Urinary bladder (tissue), 4 donors: ENCODE results near the gene ARHGAP45. TPM values are rescaled to one million over a fixed set of nuclear protein-coding genes. Genes with fewer than 3 reads are reported as not detected.
A peak's percentile ranks its signal among the peaks of the same experiment; 100 is the strongest.

ENCODE experiments used
- DNase-seq: peaks from one replicate; pipeline ENCODE4 v3.0.0-alpha.2; 2015; ENCODE audit errors: extremely low spot score
- H3K27ac ChIP-seq: one replicate; pipeline ENCODE4 v1.5.1; 2013; ENCODE audit warnings: low read depth, mild to moderate bottlenecking, moderate library complexity
- H3K36me3 ChIP-seq: one replicate; pipeline ENCODE4 v1.6.1; 2013; ENCODE audit warnings: mild to moderate bottlenecking, moderate library complexity; ENCODE audit not compliant: insufficient read depth
- H3K4me1 ChIP-seq: one replicate; pipeline ENCODE4 v1.6.1; 2013; ENCODE audit warnings: mild to moderate bottlenecking, moderate library complexity; ENCODE audit not compliant: insufficient read depth
- H3K4me3 ChIP-seq: one replicate; pipeline ENCODE4 v1.5.1; 2013; ENCODE audit warnings: low read depth, low read length
- WGBS: extraction: QIAGEN DNeasy Blood & Tissue Kit; methylation state at CpG from one replicate; pipeline ENCODE4 v1.1.7; 2013; 5-methylcytosine and 5-hydroxymethylcytosine counted together
- polyA plus RNA-seq: library from polyadenylated mRNA; stranded (reverse); fragments of 200-250 nt; gene quantifications from one replicate; pipeline ENCODE4 v1.2.3, GENCODE V29; 2013
- total RNA-seq: library from RNA; depleted of rRNA; stranded (reverse); fragments of >200 nt; gene quantifications from one replicate; pipeline ENCODE4 v1.2.3, GENCODE V29; 2014
- donor health status: healthy with polysubstance abuse.
- donor health status: healthy.

The ARHGAP45 gene
- total and polyA plus RNA-seq, 2 donors = 5.7 to 12.0 TPM

- H3K36me3 ChIP-seq = no peaks in the 10 kb centered on the region
Measured at GRCh38 chr19:1026783-1027649, 40.0 kb upstream of the ARHGAP45 start.

DNA sequence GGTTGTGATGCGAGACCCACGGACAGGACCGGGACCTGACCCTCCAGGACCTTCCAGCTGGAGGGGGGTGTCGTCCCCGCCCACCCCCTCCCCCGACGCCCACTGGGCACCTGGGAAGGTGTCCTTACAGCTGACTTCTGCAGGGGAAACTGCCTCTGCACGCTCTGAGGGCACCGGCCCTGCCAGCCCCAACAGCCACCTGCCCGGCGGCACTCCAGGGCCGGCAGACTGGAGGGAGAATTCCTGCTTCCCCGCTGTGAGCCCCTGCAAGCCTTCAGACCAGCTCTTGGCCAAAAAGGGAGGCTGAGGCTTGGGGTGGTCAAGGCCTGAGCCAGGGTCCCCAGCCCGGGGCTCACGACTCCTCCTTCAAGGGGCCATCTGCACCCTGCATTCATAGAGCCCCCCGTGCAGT lies 39.3 kb upstream of the ARHGAP45 start:
- peak overlapping the region; percentile 92 for H3K27ac ChIP-seq
- WGBS = 3% methylated on average over 16 of the region's 16 CpGs
- no peak for DNase-seq
- H3K4me1 ChIP-seq = peaks cover 2% of the 10 kb centered on the region
- H3K4me3 ChIP-seq = peak overlapping the region; percentile 93
- no peaks in the 10 kb centered on the region for H3K36me3 ChIP-seq

More at GRCh38 chr19:1026783-1027649, 40.0 kb upstream of the ARHGAP45 start:
- Histone ChIP-seq H3K4me1 (peaks cover 2% of the 10 kb centered on the region), H3K4me3 (peak overlapping the region; percentile 93), H3K27ac (peak overlapping the region; percentile 96)
- DNase-seq = no peak
- WGBS = 1% methylated on average over 36 of the region's 36 CpGs

- Histone ChIP-seq H3K4me3 (peak overlapping the region; percentile 93), H3K36me3 (no peaks in the 10 kb centered on the region), H3K4me1 (peaks cover 2% of the 10 kb centered on the region), H3K27ac (peak overlapping the region; percentile 92)
- under 1% methylated on average over 58 of the region's 58 CpGs for WGBS
- DNase-seq = no peak
Measured at GRCh38 chr19:1028062-1028926, 38.7 kb upstream of the ARHGAP45 start.

DNA sequence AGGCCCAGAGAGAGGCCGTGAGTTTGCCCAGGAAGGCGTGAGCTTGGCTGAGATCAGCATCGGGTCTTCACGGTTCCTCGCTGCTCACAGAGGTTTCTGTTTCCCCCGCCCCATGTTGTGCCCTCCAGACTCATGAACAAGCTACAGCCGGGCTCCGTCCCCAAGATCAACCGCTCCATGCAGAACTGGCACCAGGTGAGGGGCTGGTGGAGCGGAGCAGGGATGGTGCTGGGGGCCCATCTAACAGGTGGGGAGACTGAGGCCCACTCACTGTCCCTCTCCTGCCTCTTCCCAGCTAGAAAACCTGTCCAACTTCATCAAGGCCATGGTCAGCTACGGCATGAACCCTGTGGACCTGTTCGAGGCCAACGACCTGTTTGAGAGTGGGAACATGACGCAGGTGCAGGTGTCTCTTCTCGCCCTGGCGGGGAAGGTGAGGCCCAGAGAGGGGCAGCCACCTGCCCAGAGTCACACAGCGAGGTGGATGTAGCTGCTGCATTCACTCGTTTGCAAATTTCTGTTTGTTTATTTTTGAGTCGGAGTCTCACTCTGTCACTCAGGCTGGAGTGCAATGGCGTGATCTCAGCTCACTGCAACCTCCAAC lies 34.6 kb upstream of the ARHGAP45 start:
- 87% methylated on average over 20 of the region's 20 CpGs for WGBS
- H3K4me3 ChIP-seq = no peak overlapping the region
- H3K27ac ChIP-seq = no peak overlapping the region
- H3K4me1 ChIP-seq = peaks cover 2% of the 10 kb centered on the region
- no peaks in the 10 kb centered on the region for H3K36me3 ChIP-seq
- no peak for DNase-seq

GRCh38 chr19:1035998-1036621 lies 30.9 kb upstream of the ARHGAP45 start:
- WGBS = 88% methylated on average over 29 of the region's 29 CpGs
- DNase-seq = no peak
- Histone ChIP-seq H3K4me3 (no peak overlapping the region), H3K27ac (no peak overlapping the region), H3K4me1 (no peaks in the 10 kb centered on the region), H3K36me3 (no peaks in the 10 kb centered on the region)

DNA sequence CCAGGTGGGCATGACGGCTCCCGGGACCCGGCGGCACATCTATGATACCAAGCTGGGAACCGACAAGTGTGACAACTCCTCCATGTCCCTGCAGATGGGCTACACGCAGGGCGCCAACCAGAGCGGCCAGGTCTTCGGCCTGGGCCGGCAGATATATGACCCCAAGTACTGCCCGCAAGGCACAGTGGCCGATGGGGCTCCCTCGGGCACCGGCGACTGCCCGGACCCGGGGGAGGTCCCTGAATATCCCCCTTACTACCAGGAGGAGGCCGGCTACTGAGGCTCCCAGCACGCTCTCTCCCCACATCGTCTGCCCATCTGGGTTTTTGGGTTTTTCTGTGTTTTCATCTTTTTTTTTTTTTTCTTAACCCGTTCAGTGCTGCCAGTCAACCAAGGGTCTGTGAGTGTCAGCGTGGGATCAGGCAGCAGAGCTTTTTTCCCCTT lies 29.3 kb upstream of the ARHGAP45 start:
- Histone ChIP-seq H3K4me1 (no peaks in the 10 kb centered on the region), H3K36me3 (no peaks in the 10 kb centered on the region), H3K4me3 (no peak overlapping the region), H3K27ac (peak overlapping the region; percentile 46)
- DNase-seq = no peak
- 74% methylated on average over 22 of the region's 22 CpGs for WGBS

DNA sequence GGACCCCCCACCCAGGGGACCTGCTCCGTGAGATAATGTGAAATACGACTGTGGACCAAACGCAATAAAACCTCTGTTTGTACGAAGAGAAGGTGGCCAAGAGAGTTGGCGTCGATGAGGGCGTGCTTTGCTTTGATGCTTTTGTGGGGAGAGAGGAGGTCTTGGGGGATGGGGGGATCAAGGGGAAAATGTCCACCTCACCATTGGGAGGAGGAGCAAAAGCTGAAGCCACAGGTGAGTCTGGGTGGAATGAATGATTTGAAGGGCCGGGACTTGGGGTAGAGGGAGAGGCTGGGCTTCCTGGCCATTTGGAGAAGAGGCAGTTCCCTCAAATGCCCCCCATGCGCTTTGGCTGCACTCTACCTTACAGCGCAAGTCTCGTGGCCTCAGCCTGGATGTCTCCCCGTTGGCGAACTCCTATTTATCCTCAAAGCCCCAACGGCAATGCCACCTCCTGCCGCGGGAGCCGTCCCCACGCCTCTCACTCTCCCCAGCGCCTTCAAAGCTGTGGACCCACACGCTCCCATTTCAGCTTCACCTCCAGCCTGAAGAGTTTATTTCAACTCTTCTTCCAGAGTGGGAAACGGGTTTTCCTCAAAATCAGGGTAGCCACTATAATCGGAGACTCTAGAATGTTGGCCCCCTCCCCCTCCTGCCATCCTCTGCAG lies 27.9 kb upstream of the ARHGAP45 start:
- no peaks in the 10 kb centered on the region for H3K4me1 ChIP-seq
- 48% methylated on average over 22 of the region's 22 CpGs for WGBS
- no peak overlapping the region for H3K4me3 ChIP-seq
- DNase-seq = no peak
- H3K27ac ChIP-seq = no peak overlapping the region
- no peaks in the 10 kb centered on the region for H3K36me3 ChIP-seq

GRCh38 chr19:1039646-1040475 lies 27.1 kb upstream of the ARHGAP45 start, which contains the start of gene ABCA7:
Gene ABCA7, plus strand, starts transcription at chr19:1040107. Its CDS starts 1,255 bp downstream, at chr19:1041362.
- Histone ChIP-seq H3K27ac (no peak within 1 kb of the TSS), H3K4me1 (no peaks in the 10 kb centered on the region), H3K36me3 (no peaks in the 10 kb centered on the region), H3K4me3 (peak within 1 kb of the TSS; percentile 37)
- WGBS = under 1% methylated on average over 56 of the region's 56 CpGs
- DNase-seq = peak; percentile 89

- no peak overlapping the region for H3K27ac ChIP-seq
- H3K4me1 ChIP-seq = no peaks in the 10 kb centered on the region
- peak overlapping the region; percentile 37 for H3K4me3 ChIP-seq
- DNase-seq = no peak
- no peaks in the 10 kb centered on the region for H3K36me3 ChIP-seq
- 1% methylated on average over 27 of the region's 27 CpGs for WGBS
Measured at GRCh38 chr19:1040476-1041271, 26.3 kb upstream of the ARHGAP45 start.

- no peaks in the 10 kb centered on the region for H3K4me1 ChIP-seq
- 33% methylated on average over 26 of the region's 26 CpGs for WGBS
- DNase-seq = no peak
- H3K4me3 ChIP-seq = no peak overlapping the region
- H3K36me3 ChIP-seq = no peaks in the 10 kb centered on the region
- H3K27ac ChIP-seq = no peak overlapping the region
Measured at GRCh38 chr19:1041272-1041834, 25.6 kb upstream of the ARHGAP45 start.
